Measurements from ENCODE around the gene TFCP2L1.

The TFCP2L1 gene

GRCh38 chr2:121236650-121237180 lies 48.3 kb downstream of the TFCP2L1 start:
- Histone ChIP-seq H4K20me1 (ENCODE audit: insufficient read depth, low read length) (no peaks in the 10 kb centered on the region), H3K36me3 (ENCODE audit: insufficient read depth, low read length) (no peaks in the 10 kb centered on the region), H3K4me3 (ENCODE audit: low read depth, low read length, poor library complexity, severe bottlenecking) (no peak overlapping the region), H3K9me2 (ENCODE audit: low read depth, low read length) (no peaks in the 10 kb centered on the region), H3K4me2 (ENCODE audit: low read length) (no peak overlapping the region), H3K9ac (ENCODE audit: low read length) (no peak overlapping the region), H3F3A (ENCODE audit: insufficient read depth, low read length) (no peaks in the 10 kb centered on the region), H3K9me3 (ENCODE audit: low read length) (no peaks in the 10 kb centered on the region), H3K27me3 (ENCODE audit: insufficient read depth, low read length) (no peaks in the 10 kb centered on the region), H3K27ac (ENCODE audit: low read depth, low read length, poor library complexity, severe bottlenecking) (no peak overlapping the region), H3K79me2 (ENCODE audit: insufficient read depth, low read length) (no peaks in the 10 kb centered on the region), H2AFZ (ENCODE audit: low read length) (no peak overlapping the region), H3K4me1 (ENCODE audit: insufficient read depth, low read length, severe bottlenecking) (no peaks in the 10 kb centered on the region)
- TF ChIP-seq EZH2 (IDR thresholded peaks at IDR 0.05; ENCODE audit: borderline replicate concordance, low read length), result no peak
- TF ChIP-seq, protein P1, sequence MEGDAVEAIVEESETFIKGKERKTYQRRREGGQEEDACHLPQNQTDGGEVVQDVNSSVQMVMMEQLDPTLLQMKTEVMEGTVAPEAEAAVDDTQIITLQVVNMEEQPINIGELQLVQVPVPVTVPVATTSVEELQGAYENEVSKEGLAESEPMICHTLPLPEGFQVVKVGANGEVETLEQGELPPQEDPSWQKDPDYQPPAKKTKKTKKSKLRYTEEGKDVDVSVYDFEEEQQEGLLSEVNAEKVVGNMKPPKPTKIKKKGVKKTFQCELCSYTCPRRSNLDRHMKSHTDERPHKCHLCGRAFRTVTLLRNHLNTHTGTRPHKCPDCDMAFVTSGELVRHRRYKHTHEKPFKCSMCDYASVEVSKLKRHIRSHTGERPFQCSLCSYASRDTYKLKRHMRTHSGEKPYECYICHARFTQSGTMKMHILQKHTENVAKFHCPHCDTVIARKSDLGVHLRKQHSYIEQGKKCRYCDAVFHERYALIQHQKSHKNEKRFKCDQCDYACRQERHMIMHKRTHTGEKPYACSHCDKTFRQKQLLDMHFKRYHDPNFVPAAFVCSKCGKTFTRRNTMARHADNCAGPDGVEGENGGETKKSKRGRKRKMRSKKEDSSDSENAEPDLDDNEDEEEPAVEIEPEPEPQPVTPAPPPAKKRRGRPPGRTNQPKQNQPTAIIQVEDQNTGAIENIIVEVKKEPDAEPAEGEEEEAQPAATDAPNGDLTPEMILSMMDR (IDR thresholded peaks at IDR 0.05; ENCODE audit: low read length), result no peak

GRCh38 chr2:121236101-121236640 lies 48.8 kb downstream of the TFCP2L1 start:
- no peaks in the 10 kb centered on the region for H3K36me3 ChIP-seq (ENCODE audit: insufficient read depth, low read length)
- no peak overlapping the region for H3K27ac ChIP-seq (ENCODE audit: low read depth, low read length, poor library complexity, severe bottlenecking)
- H4K20me1 ChIP-seq (ENCODE audit: insufficient read depth, low read length), result no peaks in the 10 kb centered on the region
- no peak overlapping the region for H3K4me3 ChIP-seq (ENCODE audit: low read depth, low read length, poor library complexity, severe bottlenecking)
- no peak overlapping the region for H3K9ac ChIP-seq (ENCODE audit: low read length)
- no peaks in the 10 kb centered on the region for H3K9me2 ChIP-seq (ENCODE audit: low read depth, low read length)
- TF ChIP-seq EZH2 (IDR thresholded peaks at IDR 0.05; ENCODE audit: borderline replicate concordance, low read length), result no peak
- H3K27me3 ChIP-seq (ENCODE audit: insufficient read depth, low read length), result no peaks in the 10 kb centered on the region
- H3K4me1 ChIP-seq (ENCODE audit: insufficient read depth, low read length, severe bottlenecking), result no peaks in the 10 kb centered on the region
- H3K9me3 ChIP-seq (ENCODE audit: low read length), result no peaks in the 10 kb centered on the region
- no peak overlapping the region for H3K4me2 ChIP-seq (ENCODE audit: low read length)
- no peaks in the 10 kb centered on the region for H3K79me2 ChIP-seq (ENCODE audit: insufficient read depth, low read length)
- H2AFZ ChIP-seq (ENCODE audit: low read length), result no peak overlapping the region
- no peaks in the 10 kb centered on the region for H3F3A ChIP-seq (ENCODE audit: insufficient read depth, low read length)

DNA sequence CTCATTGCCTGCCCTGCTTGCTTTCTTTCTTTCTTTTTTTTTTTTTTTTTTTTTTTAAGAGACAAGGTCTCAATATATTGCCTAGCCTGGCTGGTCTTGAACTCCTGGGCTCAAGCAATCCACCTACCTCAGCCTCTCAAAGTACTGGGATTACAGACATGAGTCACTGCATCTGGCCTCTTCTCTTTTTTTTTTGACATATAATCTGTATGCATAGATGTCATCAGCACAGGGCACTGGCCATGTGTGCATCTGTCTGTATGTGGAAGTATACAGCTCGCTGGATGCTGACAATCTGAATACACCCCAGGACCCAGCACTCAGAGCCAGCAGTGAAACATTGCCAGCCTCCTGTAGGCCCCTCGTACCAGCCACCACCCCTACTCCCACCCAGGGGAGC lies 49.5 kb downstream of the TFCP2L1 start:
- Histone ChIP-seq H4K20me1 (ENCODE audit: insufficient read depth, low read length) (no peaks in the 10 kb centered on the region), H3K36me3 (ENCODE audit: insufficient read depth, low read length) (no peaks in the 10 kb centered on the region), H3K9me2 (ENCODE audit: low read depth, low read length) (no peaks in the 10 kb centered on the region), H3K9ac (ENCODE audit: low read length) (no peak overlapping the region), H3K4me1 (ENCODE audit: insufficient read depth, low read length, severe bottlenecking) (no peaks in the 10 kb centered on the region), H3K79me2 (ENCODE audit: insufficient read depth, low read length) (no peaks in the 10 kb centered on the region), H3K4me2 (ENCODE audit: low read length) (no peak overlapping the region), H3K9me3 (ENCODE audit: low read length) (no peaks in the 10 kb centered on the region), H3F3A (ENCODE audit: insufficient read depth, low read length) (no peaks in the 10 kb centered on the region), H2AFZ (ENCODE audit: low read length) (no peak overlapping the region), H3K27ac (ENCODE audit: low read depth, low read length, poor library complexity, severe bottlenecking) (no peak overlapping the region), H3K27me3 (ENCODE audit: insufficient read depth, low read length) (no peaks in the 10 kb centered on the region), H3K4me3 (ENCODE audit: low read depth, low read length, poor library complexity, severe bottlenecking) (no peak overlapping the region)
- TF ChIP-seq, protein P1 (IDR thresholded peaks at IDR 0.05; ENCODE audit: low read length), result no peak
- no peak for TF ChIP-seq EZH2 (IDR thresholded peaks at IDR 0.05; ENCODE audit: borderline replicate concordance, low read length)

GRCh38 chr2:121234791-121235190 lies 50.2 kb downstream of the TFCP2L1 start:
- Histone ChIP-seq H3K27me3 (ENCODE audit: insufficient read depth, low read length) (no peaks in the 10 kb centered on the region), H3K9ac (ENCODE audit: low read length) (no peak overlapping the region), H3K36me3 (ENCODE audit: insufficient read depth, low read length) (no peaks in the 10 kb centered on the region), H3K79me2 (ENCODE audit: insufficient read depth, low read length) (no peaks in the 10 kb centered on the region), H3K4me2 (ENCODE audit: low read length) (no peak overlapping the region), H3K9me3 (ENCODE audit: low read length) (no peaks in the 10 kb centered on the region), H3K27ac (ENCODE audit: low read depth, low read length, poor library complexity, severe bottlenecking) (no peak overlapping the region), H3K4me1 (ENCODE audit: insufficient read depth, low read length, severe bottlenecking) (no peaks in the 10 kb centered on the region), H4K20me1 (ENCODE audit: insufficient read depth, low read length) (no peaks in the 10 kb centered on the region), H3K4me3 (ENCODE audit: low read depth, low read length, poor library complexity, severe bottlenecking) (no peak overlapping the region), H3F3A (ENCODE audit: insufficient read depth, low read length) (no peaks in the 10 kb centered on the region), H3K9me2 (ENCODE audit: low read depth, low read length) (no peaks in the 10 kb centered on the region), H2AFZ (ENCODE audit: low read length) (no peak overlapping the region)
- TF ChIP-seq, protein P1 (IDR thresholded peaks at IDR 0.05; ENCODE audit: low read length), result no peak
- no peak for TF ChIP-seq EZH2 (IDR thresholded peaks at IDR 0.05; ENCODE audit: borderline replicate concordance, low read length)

All from OCI-LY1 (cell line).